Sigmoid colon (tissue), 7 donors: Measurements from ENCODE around the gene TBC1D1. TPM values are rescaled to one million over a fixed set of nuclear protein-coding genes. Genes with fewer than 3 reads are reported as not detected.
A peak's percentile ranks its signal among the peaks of the same experiment; 100 is the strongest.

Experiments used
- DNase-seq: peaks from one replicate; pipeline ENCODE4 v3.0.0-alpha.2; 2019
- H3K27ac ChIP-seq, 4 donors: fragments of 200-600 bp; sonication (generic); one replicate each; pipeline ENCODE4 v1.5.1; 2016 to 2019; ENCODE audit warnings: mild to moderate bottlenecking in 1 of 4
- H3K27me3 ChIP-seq, 3 donors: fragments of 200-600 bp; sonication (generic); one replicate each; pipeline ENCODE4 v1.5.1; 2019; ENCODE audit warnings: mild to moderate bottlenecking in 1 of 3
- H3K36me3 ChIP-seq, 4 donors: fragments of 200-600 bp; sonication (generic); one replicate each; pipeline ENCODE4 v1.5.1; 2016 to 2019
- H3K4me1 ChIP-seq, 4 donors: fragments of 200-600 bp; sonication (generic); one replicate each; pipeline ENCODE4 v1.5.1; 2017 to 2019
- H3K4me3 ChIP-seq, 4 donors: fragments of 200-600 bp; sonication (generic); one replicate each; pipeline ENCODE4 v1.5.1; 2017 to 2019; ENCODE audit warnings: mild to moderate bottlenecking in 2 of 4, moderate library complexity in 1 of 4
- H3K9me3 ChIP-seq, 4 donors: fragments of 200-600 bp in 3 of 4; sonication (generic) in 3 of 4; one replicate each; pipeline versions ENCODE4 v1.5.1 to v1.6.1; 2013 to 2019
- EP300 ChIP-seq, 4 donors: sonication (generic); formaldehyde crosslinking; IDR thresholded peaks; one replicate each; pipeline ENCODE4 v1.6.1; 2017; ENCODE audit warnings: antibody characterized with exemption in 4 of 4
- POLR2A ChIP-seq, 2 donors: fragments of 450-650 bp; IDR thresholded peaks; one replicate each; pipeline ENCODE4 v1.6.1; 2016; ENCODE audit warnings: antibody characterized with exemption in 2 of 2, mild to moderate bottlenecking in 2 of 2, moderate library complexity in 2 of 2
- POLR2AphosphoS5 ChIP-seq, 4 donors: sonication (generic); formaldehyde crosslinking; IDR thresholded peaks; one replicate each; pipeline ENCODE4 v1.6.1; 2017; ENCODE audit warnings: antibody characterized with exemption in 4 of 4
- WGBS, 2 donors: extraction: QIAGEN DNeasy Blood & Tissue Kit; methylation state at CpG; one replicate each; pipeline ENCODE4 v1.1.7; 2013; 5-methylcytosine and 5-hydroxymethylcytosine counted together
- intact Hi-C: fragments of 100-400 bp; cut with DNase I; formaldehyde crosslinking; loops from one replicate; pipeline ENCODE4 v1.15.1; 2023
- polyA plus RNA-seq, 3 donors: library from polyadenylated mRNA; stranded (reverse); fragments of 200-250 nt; gene quantifications; one replicate each; pipeline ENCODE4 v1.2.3, GENCODE V29; 2013
- total RNA-seq, 4 donors: library from RNA; depleted of rRNA; stranded (reverse); fragments of >200 nt; gene quantifications; one replicate each; pipeline ENCODE4 v1.1.0, GENCODE V29; 2016
- TF ChIP-seq, protein P1 (sequence below), 4 experiments: fragments of 450-650 bp in 3 of 4; fragments of 200-600 bp in 1 of 4; IDR thresholded peaks; one replicate each; pipeline ENCODE4 v1.5.1; 2016 to 2019; ENCODE audit warnings: antibody characterized with exemption in 4 of 4, mild to moderate bottlenecking in 3 of 4, moderate library complexity in 2 of 4
- donor health status: healthy with polysubstance abuse.
- donor health status: Bipolar disorder and iron deficiency.
- donor health status: healthy.

The TBC1D1 gene
- total and polyA plus RNA-seq, 7 donors: 31.2 to 450 (median 253) TPM

DNA sequence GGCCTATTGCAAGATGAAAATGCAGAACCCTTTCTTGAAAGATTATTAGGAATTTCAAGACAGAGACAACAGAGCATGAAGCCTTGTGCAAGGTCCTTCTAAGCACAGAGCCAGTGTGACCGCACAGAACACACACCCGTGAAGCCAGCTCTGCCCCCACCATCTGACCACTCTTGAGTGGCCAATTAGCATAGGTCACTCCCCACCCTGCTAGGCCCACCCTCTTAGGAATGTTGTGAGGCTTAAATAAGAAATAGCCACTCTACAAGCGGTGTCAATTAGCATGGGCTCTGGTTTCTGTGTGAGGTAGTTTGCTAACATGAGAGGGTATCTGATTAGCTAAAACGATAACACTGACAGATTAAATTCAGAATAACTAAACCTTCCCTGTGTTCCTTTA, 222.2 kb downstream of the TBC1D1 start:
- Histone ChIP-seq H3K4me1 (peaks cover 0 to 33% (median 28%) of the 10 kb centered on the region in 4 donors), H3K27ac (peak overlapping the region in 1 of 4 donors; percentile 24), H3K36me3 (peaks cover 0 to 64% (median 15%) of the 10 kb centered on the region in 4 donors), H3K9me3 (no peaks in the 10 kb centered on the region), H3K4me3 (no peak overlapping the region), H3K27me3 (no peaks in the 10 kb centered on the region)
- DNase-seq: no peak
- intact Hi-C loops: no loop called here
- TF ChIP-seq POLR2A (IDR thresholded peaks at IDR 0.05) (no peak), EP300 (IDR thresholded peaks at IDR 0.05) (no peak), POLR2AphosphoS5 (IDR thresholded peaks at IDR 0.05) (no peak)
- TF ChIP-seq, protein P1, sequence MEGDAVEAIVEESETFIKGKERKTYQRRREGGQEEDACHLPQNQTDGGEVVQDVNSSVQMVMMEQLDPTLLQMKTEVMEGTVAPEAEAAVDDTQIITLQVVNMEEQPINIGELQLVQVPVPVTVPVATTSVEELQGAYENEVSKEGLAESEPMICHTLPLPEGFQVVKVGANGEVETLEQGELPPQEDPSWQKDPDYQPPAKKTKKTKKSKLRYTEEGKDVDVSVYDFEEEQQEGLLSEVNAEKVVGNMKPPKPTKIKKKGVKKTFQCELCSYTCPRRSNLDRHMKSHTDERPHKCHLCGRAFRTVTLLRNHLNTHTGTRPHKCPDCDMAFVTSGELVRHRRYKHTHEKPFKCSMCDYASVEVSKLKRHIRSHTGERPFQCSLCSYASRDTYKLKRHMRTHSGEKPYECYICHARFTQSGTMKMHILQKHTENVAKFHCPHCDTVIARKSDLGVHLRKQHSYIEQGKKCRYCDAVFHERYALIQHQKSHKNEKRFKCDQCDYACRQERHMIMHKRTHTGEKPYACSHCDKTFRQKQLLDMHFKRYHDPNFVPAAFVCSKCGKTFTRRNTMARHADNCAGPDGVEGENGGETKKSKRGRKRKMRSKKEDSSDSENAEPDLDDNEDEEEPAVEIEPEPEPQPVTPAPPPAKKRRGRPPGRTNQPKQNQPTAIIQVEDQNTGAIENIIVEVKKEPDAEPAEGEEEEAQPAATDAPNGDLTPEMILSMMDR (IDR thresholded peaks at IDR 0.05): no peak
- WGBS, 2 donors: 92 to 98% methylated on average over 4 of the region's 4 CpGs

DNA sequence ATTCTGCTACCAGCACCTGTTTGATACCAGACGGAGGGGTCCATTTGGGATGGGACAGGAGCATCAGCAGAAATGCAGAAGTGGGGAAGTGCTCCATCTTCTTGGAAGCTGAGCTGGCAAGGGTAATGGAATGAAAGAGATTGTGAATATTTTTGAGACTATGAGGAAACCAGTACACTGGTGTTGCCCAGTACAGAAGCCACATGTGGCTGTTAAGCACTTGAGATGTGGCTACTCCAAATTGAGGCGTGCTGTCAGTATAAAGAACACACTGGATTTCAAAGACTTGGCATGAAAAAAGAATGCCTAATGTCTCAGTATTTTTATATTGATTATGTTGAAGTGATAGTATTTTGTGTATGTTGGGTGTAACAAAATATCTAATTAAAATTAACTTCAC, 222.7 kb downstream of the TBC1D1 start:
- Histone ChIP-seq H3K27me3 (no peaks in the 10 kb centered on the region), H3K9me3 (no peaks in the 10 kb centered on the region), H3K4me3 (no peak overlapping the region), H3K36me3 (peaks cover under 1 to 64% (median 19%) of the 10 kb centered on the region in 4 donors), H3K27ac (peak overlapping the region in 1 of 4 donors; percentile 62), H3K4me1 (peaks cover 0 to 33% (median 28%) of the 10 kb centered on the region in 4 donors)
- intact Hi-C loops: no loop called here
- 99% methylated on average over 2 of the region's 2 CpGs for WGBS, 2 donors
- no peak for DNase-seq
- TF ChIP-seq EP300 (IDR thresholded peaks at IDR 0.05) (no peak), POLR2A (IDR thresholded peaks at IDR 0.05) (no peak), POLR2AphosphoS5 (IDR thresholded peaks at IDR 0.05) (no peak)
- TF ChIP-seq, protein P1 (IDR thresholded peaks at IDR 0.05): no peak

- intact Hi-C loops: no loop called here
- H3K4me3 ChIP-seq: no peak overlapping the region
- H3K27me3 ChIP-seq: no peaks in the 10 kb centered on the region
- 47 to 56% methylated on average over 6 of the region's 6 CpGs for WGBS, 2 donors
- peak overlapping the region in 3 of 4 donors; percentile 3 to 62 (median 53) for H3K27ac ChIP-seq
- peaks cover 4 to 61% (median 20%) of the 10 kb centered on the region in 4 donors for H3K36me3 ChIP-seq
- peaks cover 0 to 42% (median 31%) of the 10 kb centered on the region in 4 donors for H3K4me1 ChIP-seq
- TF ChIP-seq EP300 (IDR thresholded peaks at IDR 0.05) (no peak), POLR2AphosphoS5 (IDR thresholded peaks at IDR 0.05) (no peak), POLR2A (IDR thresholded peaks at IDR 0.05) (no peak)
- TF ChIP-seq, protein P1 (IDR thresholded peaks at IDR 0.05): no peak
- no peaks in the 10 kb centered on the region for H3K9me3 ChIP-seq
- no peak for DNase-seq
Measured at GRCh38 chr4:38114386-38115150, 223.7 kb downstream of the TBC1D1 start.

DNA sequence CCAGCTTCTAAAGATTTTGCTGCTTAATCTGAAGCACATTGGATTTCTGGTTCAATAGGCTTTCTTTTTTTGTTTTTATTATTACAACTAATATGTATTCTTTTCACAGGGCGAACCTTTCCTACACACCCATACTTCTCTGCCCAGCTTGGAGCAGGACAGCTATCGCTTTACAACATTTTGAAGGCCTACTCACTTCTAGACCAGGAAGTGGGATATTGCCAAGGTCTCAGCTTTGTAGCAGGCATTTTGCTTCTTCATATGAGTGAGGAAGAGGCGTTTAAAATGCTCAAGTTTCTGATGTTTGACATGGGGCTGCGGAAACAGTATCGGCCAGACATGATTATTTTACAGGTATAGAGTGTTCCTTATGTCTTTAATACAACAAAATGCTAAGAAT, 224.7 kb downstream of the TBC1D1 start:
- H3K27ac ChIP-seq: no peak overlapping the region
- intact Hi-C loops: no loop called here
- WGBS, 2 donors: 95 to 97% methylated on average over 5 of the region's 5 CpGs
- H3K4me3 ChIP-seq: no peak overlapping the region
- H3K4me1 ChIP-seq: peaks cover 0 to 53% (median 41%) of the 10 kb centered on the region in 4 donors
- TF ChIP-seq POLR2AphosphoS5 (IDR thresholded peaks at IDR 0.05) (no peak), POLR2A (IDR thresholded peaks at IDR 0.05) (no peak)
- TF ChIP-seq, protein P1 (IDR thresholded peaks at IDR 0.05): no peak
- no peaks in the 10 kb centered on the region for H3K9me3 ChIP-seq
- DNase-seq: no peak
- H3K27me3 ChIP-seq: no peaks in the 10 kb centered on the region
- H3K36me3 ChIP-seq: peaks cover 4 to 65% (median 23%) of the 10 kb centered on the region in 4 donors
